H1 (cell line): ENCODE data around the gene ATP2B1.

ENCODE experiments used
- EP300 ChIP-seq, 2 experiments: IDR thresholded peaks; 1 replicate in 1 of 2; 2 replicates in 1 of 2; pipeline ENCODE4 v1.6.1; 2011 to 2012; ENCODE audit warnings: low read depth in 2 of 2, low read length in 2 of 2, mild to moderate bottlenecking in 2 of 2, borderline replicate concordance in 1 of 2, inconsistent platforms in 1 of 2, moderate library complexity in 1 of 2
- EZH2 ChIP-seq: fragments of 200-600 bp; sonication (generic); IDR thresholded peaks from 2 replicates; pipeline ENCODE4 v1.7.1; 2012; ENCODE audit warnings: low read depth, mild to moderate bottlenecking, moderate library complexity, low read length, inconsistent platforms; ENCODE audit not compliant: severe bottlenecking
- HDAC6 ChIP-seq: IDR thresholded peaks from one replicate; pipeline ENCODE4 v1.7.1; 2012; ENCODE audit warnings: low read depth, mild to moderate bottlenecking, inconsistent platforms, low read length, moderate library complexity
- JUND ChIP-seq: IDR thresholded peaks from 2 replicates; pipeline ENCODE4 v1.6.1; 2011; ENCODE audit warnings: mild to moderate bottlenecking, improper control_type of control experiment, low read length
- KDM1A ChIP-seq: fragments of 200-600, 300-600 bp; sonication (generic); IDR thresholded peaks from 2 replicates; pipeline ENCODE4 v1.7.1; 2016; ENCODE audit warnings: mild to moderate bottlenecking, low read length, borderline replicate concordance
- PHF8 ChIP-seq: fragments of 200-600 bp; sonication (generic); conservative IDR thresholded peaks from 2 replicates; pipeline ENCODE4 v1.7.1; 2012; ENCODE audit warnings: low read depth, mild to moderate bottlenecking, inconsistent platforms, low read length, moderate library complexity
- POLR2AphosphoS5 ChIP-seq: IDR thresholded peaks from 2 replicates; pipeline ENCODE4 v1.6.1; 2011; ENCODE audit warnings: low read depth, low read length
- TBP ChIP-seq: IDR thresholded peaks from 2 replicates; pipeline ENCODE4 v1.6.1; 2011; ENCODE audit warnings: low read depth, low read length, improper control_type of control experiment
- TF ChIP-seq, protein P1 (sequence below), 3 experiments: IDR thresholded peaks; 1 replicate in 2 of 3; 2 replicates in 1 of 3; pipeline versions ENCODE4 v1.5.1 to v1.6.1; 2011; ENCODE audit warnings: low read length in 3 of 3, mild to moderate bottlenecking in 3 of 3, inconsistent platforms in 2 of 3, low read depth in 1 of 3, moderate library complexity in 1 of 3; ENCODE audit not compliant: insufficient read depth in 1 of 3; ENCODE audit errors: control extremely low read depth in 1 of 3

DNA sequence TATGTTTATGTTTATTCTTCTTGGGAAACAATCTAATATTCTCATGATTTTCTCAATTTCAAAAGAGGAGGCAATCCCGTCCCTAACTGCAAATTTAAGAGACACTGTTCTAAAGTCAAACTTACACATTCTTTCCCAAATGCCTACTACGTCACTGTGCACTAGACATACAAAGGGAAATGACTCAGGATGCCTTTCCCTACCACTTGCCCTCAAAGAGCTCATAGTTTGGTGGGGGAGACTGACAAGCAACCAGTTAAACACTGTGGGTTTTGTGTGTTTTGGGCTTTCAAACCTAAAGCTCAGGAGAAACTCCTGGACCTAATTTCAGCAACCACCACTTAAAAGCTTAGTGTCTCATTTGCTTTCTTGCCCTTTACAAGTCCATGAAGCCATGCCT lies 58.4 kb downstream of the ATP2B1 start:
- TF ChIP-seq, protein P1, sequence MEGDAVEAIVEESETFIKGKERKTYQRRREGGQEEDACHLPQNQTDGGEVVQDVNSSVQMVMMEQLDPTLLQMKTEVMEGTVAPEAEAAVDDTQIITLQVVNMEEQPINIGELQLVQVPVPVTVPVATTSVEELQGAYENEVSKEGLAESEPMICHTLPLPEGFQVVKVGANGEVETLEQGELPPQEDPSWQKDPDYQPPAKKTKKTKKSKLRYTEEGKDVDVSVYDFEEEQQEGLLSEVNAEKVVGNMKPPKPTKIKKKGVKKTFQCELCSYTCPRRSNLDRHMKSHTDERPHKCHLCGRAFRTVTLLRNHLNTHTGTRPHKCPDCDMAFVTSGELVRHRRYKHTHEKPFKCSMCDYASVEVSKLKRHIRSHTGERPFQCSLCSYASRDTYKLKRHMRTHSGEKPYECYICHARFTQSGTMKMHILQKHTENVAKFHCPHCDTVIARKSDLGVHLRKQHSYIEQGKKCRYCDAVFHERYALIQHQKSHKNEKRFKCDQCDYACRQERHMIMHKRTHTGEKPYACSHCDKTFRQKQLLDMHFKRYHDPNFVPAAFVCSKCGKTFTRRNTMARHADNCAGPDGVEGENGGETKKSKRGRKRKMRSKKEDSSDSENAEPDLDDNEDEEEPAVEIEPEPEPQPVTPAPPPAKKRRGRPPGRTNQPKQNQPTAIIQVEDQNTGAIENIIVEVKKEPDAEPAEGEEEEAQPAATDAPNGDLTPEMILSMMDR (IDR thresholded peaks at IDR 0.05; ENCODE audit: control extremely low read depth in 1 of 3, insufficient read depth in 1 of 3, low read depth in 1 of 3, low read length in 3 of 3): no peak
- TF ChIP-seq PHF8 (no peak), JUND (no peak), EZH2 (no peak), EP300 (IDR thresholded peaks at IDR 0.05; ENCODE audit: borderline replicate concordance in 1 of 2, low read depth in 2 of 2, low read length in 2 of 2) (no peak), HDAC6 (no peak), TBP (no peak), POLR2AphosphoS5 (no peak), KDM1A (no peak)
